K562 (cell line): ENCODE data around the gene SLC25A18. TPM values are rescaled to one million over a fixed set of nuclear protein-coding genes. Genes with fewer than 3 reads are reported as not detected.

ENCODE experiments used
- CHD1 ChIP-seq: fragments of 200-600 bp; sonication (generic); IDR thresholded peaks from one replicate; pipeline ENCODE4 v1.6.1; 2012; ENCODE audit warnings: mild to moderate bottlenecking, moderate library complexity, low read length, inconsistent platforms
- E2F3 ChIP-seq: fragments of 250-450 bp; sonication (Bioruptor Pico); IDR thresholded peaks from 2 replicates; pipeline ENCODE4 v1.4.0; 2020; ENCODE audit warnings: mild to moderate bottlenecking
- FOXJ2 ChIP-seq: fragments of 200-800 bp; sonication (Bioruptor generic); IDR thresholded peaks from 2 replicates; pipeline ENCODE4 v1.6.1; 2016; ENCODE audit warnings: missing genetic modification characterization, missing compliant biosample characterization
- GATAD2B ChIP-seq: fragments of 450-650 bp; IDR thresholded peaks from 2 replicates; pipeline ENCODE4 v1.6.1; 2017; ENCODE audit warnings: mild to moderate bottlenecking, borderline replicate concordance
- GTF2A2 ChIP-seq: IDR thresholded peaks from 2 replicates; pipeline ENCODE4 v1.6.1; 2016; ENCODE audit warnings: mild to moderate bottlenecking, missing genetic modification characterization, missing compliant biosample characterization
- ILF3 ChIP-seq: fragments of 450-650 bp; IDR thresholded peaks from 2 replicates; pipeline ENCODE4 v1.6.1; 2018; ENCODE audit warnings: antibody characterized with exemption, mild to moderate bottlenecking, moderate library complexity, borderline replicate concordance
- KDM1A ChIP-seq, 2 experiments: fragments of 450-650 bp; IDR thresholded peaks; 2 replicates each; pipeline ENCODE4 v1.6.1; 2016; ENCODE audit warnings: mild to moderate bottlenecking in 2 of 2
- MAFG ChIP-seq: fragments of 450-650 bp; conservative IDR thresholded peaks from 2 replicates; pipeline ENCODE4 v1.6.1; 2016; ENCODE audit warnings: missing genetic modification characterization, missing compliant biosample characterization
- MBD2 ChIP-seq: sonication (generic); IDR thresholded peaks from 2 replicates; pipeline ENCODE4 v1.6.1; 2016; ENCODE audit warnings: low read depth, borderline replicate concordance
- NONO ChIP-seq, 2 experiments: fragments of 200-400 bp in 1 of 2; fragments of 450-650 bp in 1 of 2; formaldehyde crosslinking in 1 of 2; IDR thresholded peaks; 2 replicates each; pipeline ENCODE4 v1.6.1; 2017; ENCODE audit warnings: low read depth in 2 of 2, mild to moderate bottlenecking in 2 of 2, moderate library complexity in 2 of 2, low read length in 1 of 2
- NR2C2 ChIP-seq, 2 experiments: fragments of 200-800 bp in 1 of 2; sonication (Bioruptor generic) in 1 of 2; sonication (generic) in 1 of 2; formaldehyde crosslinking in 1 of 2; IDR thresholded peaks; 2 replicates each; pipeline versions ENCODE4 v1.6.1 to v1.8.0; 2016 to 2022; ENCODE audit warnings: mild to moderate bottlenecking in 1 of 2, missing compliant biosample characterization in 1 of 2, missing genetic modification characterization in 1 of 2, missing genetic modification reagents in 1 of 2
- POLR3A ChIP-seq: IDR thresholded peaks from 2 replicates; pipeline ENCODE4 v1.6.1; 2011; ENCODE audit warnings: borderline replicate concordance, mild to moderate bottlenecking, moderate library complexity; ENCODE audit not compliant: insufficient read length, insufficient read depth; ENCODE audit errors: extremely low read depth
- RAD21 ChIP-seq, 2 experiments: fragments of 250-450 bp in 1 of 2; fragments of 450-650 bp in 1 of 2; sonication (Bioruptor Pico) in 1 of 2; formaldehyde crosslinking in 1 of 2; IDR thresholded peaks in 1 of 2; conservative IDR thresholded peaks in 1 of 2; 2 replicates each; pipeline versions ENCODE4 v1.4.0 to v1.8.0; 2020 to 2022; ENCODE audit warnings: mild to moderate bottlenecking in 2 of 2, moderate library complexity in 1 of 2
- ZNF134 ChIP-seq: fragments of 250-450 bp; sonication (Bioruptor Pico); conservative IDR thresholded peaks from 2 replicates; pipeline ENCODE4 v1.4.0; 2020
- ZNF197 ChIP-seq: fragments of 200-800 bp; sonication (Bioruptor generic); IDR thresholded peaks from 2 replicates; pipeline ENCODE4 v1.6.1; 2016; ENCODE audit warnings: low read depth, missing genetic modification characterization, missing compliant biosample characterization
- ZNF384 ChIP-seq: IDR thresholded peaks from 2 replicates; pipeline ENCODE4 v1.6.1; 2012; ENCODE audit warnings: low read depth, low read length, improper control_type of control experiment
- ZNF408 ChIP-seq: fragments of 250-450 bp; sonication (Bioruptor Pico); IDR thresholded peaks from 2 replicates; pipeline ENCODE4 v1.4.0; 2020; ENCODE audit warnings: low read depth, mild to moderate bottlenecking, moderate library complexity
- ZNF586 ChIP-seq: fragments of 450-650 bp; formaldehyde crosslinking; conservative IDR thresholded peaks from 2 replicates; pipeline ENCODE4 v1.4.0; 2020; ENCODE audit warnings: mild to moderate bottlenecking, moderate library complexity
- ZNF592 ChIP-seq: fragments of 450-650 bp; IDR thresholded peaks from 2 replicates; pipeline ENCODE4 v1.6.1; 2017; ENCODE audit warnings: antibody characterized with exemption, mild to moderate bottlenecking
- ZSCAN32 ChIP-seq: fragments of 450-650 bp; formaldehyde crosslinking; IDR thresholded peaks from 2 replicates; pipeline ENCODE4 v1.4.0; 2020; ENCODE audit warnings: mild to moderate bottlenecking, moderate library complexity
- polyA plus RNA-seq, 8 experiments: library from polyadenylated mRNA; depleted of rRNA in 4 of 8; stranded (reverse) in 5 of 8; unstranded in 3 of 8; fragments of >200 nt; fragmentation: Nextera tagmentation in 2 of 8; fragmentation: Illumina TruSeq in 1 of 8; extraction: Ambion mirVana in 2 of 8; extraction: Trizol in 1 of 8; gene quantifications; 2 replicates each; pipeline versions ENCODE4 v1.2.1 to v1.2.3, GENCODE V29; 2011 to 2014; ENCODE audit warnings: inconsistent platforms in 1 of 8, missing spikeins in 1 of 8
- total RNA-seq, 7 experiments: library from RNA; depleted of rRNA in 6 of 7; stranded (reverse); fragments of >200 nt in 6 of 7; fragmentation: Illumina TruSeq in 2 of 7; extraction: Trizol in 2 of 7; gene quantifications; 2 replicates each; pipeline versions ENCODE4 v1.2.1 to v1.2.3, GENCODE V29; 2011 to 2021; ENCODE audit warnings: low replicate concordance in 1 of 7
- TF ChIP-seq, protein P1 (sequence below), 2 experiments: fragments of 250-450 bp in 1 of 2; fragments of 450-650 bp in 1 of 2; sonication (Bioruptor Pico) in 1 of 2; IDR thresholded peaks; 2 replicates each; pipeline versions ENCODE4 v1.6.1 to v1.8.0; 2016 to 2021; ENCODE audit warnings: mild to moderate bottlenecking in 2 of 2, moderate library complexity in 2 of 2, missing compliant biosample characterization in 1 of 2, missing genetic modification characterization in 1 of 2
- TF ChIP-seq, protein P2 (sequence below): fragments of 450-650 bp; formaldehyde crosslinking; IDR thresholded peaks from 2 replicates; pipeline ENCODE4 v1.4.0; 2022; ENCODE audit warnings: missing genetic modification characterization

Gene SLC25A18
- total and polyA plus RNA-seq, 9 of the 15 experiments (the other 6 are each of a cell fraction or from before 2014, with no cell fraction given), result 0.04 TPM; not detected in 8

GRCh38 chr22:17637490-17638181 is 74.3 kb downstream of the SLC25A18 start (continued):
- TF ChIP-seq RAD21 (CRISPR knock-in tag; conservative IDR thresholded peaks at IDR 0.05 in 1 of 2, IDR thresholded peaks at IDR 0.05 in 1 of 2) (no peak), KDM1A (IDR thresholded peaks at IDR 0.05) (peak in 1 of 2 experiments; percentile 7; a peak in 1 of 4 replicates), ZNF592 (peak; percentile 60), NONO (IDR thresholded peaks at IDR 0.05; ENCODE audit: low read depth in 2 of 2, low read length in 1 of 2) (peak in 1 of 2 experiments; percentile 14; a peak in 1 of 4 replicates), NR2C2 (CRISPR knock-in tag; IDR thresholded peaks at IDR 0.05) (no peak), NR2C2 (tag; IDR thresholded peaks at IDR 0.05) (no peak), ZNF134 (CRISPR knock-in tag) (no peak), MAFG (tag) (no peak), POLR3A (no peak), ZNF586 (CRISPR knock-in tag) (no peak), CHD1 (no peak), ZNF384 (peak; percentile 7; the same call in 1 of the 2 replicates), ZSCAN32 (no peak), GATAD2B (0 out of 2 replicates have a peak, but pooled peaks have one; percentile 48), ZNF197 (CRISPR knock-in tag) (peak; percentile 23; the same call in 1 of the 2 replicates), E2F3 (no peak), MBD2 (no peak), ILF3 (peak; percentile 80; the same call in 1 of the 2 replicates), GTF2A2 (tag) (no peak), ZNF408 (CRISPR knock-in tag) (no peak), FOXJ2 (tag) (peak; percentile 78)
- TF ChIP-seq, protein P1, sequence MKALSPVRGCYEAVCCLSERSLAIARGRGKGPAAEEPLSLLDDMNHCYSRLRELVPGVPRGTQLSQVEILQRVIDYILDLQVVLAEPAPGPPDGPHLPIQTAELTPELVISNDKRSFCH (CRISPR knock-in tag; IDR thresholded peaks at IDR 0.05), result no peak
- TF ChIP-seq, protein P1 (tag; IDR thresholded peaks at IDR 0.05), result no peak
- TF ChIP-seq, protein P2, sequence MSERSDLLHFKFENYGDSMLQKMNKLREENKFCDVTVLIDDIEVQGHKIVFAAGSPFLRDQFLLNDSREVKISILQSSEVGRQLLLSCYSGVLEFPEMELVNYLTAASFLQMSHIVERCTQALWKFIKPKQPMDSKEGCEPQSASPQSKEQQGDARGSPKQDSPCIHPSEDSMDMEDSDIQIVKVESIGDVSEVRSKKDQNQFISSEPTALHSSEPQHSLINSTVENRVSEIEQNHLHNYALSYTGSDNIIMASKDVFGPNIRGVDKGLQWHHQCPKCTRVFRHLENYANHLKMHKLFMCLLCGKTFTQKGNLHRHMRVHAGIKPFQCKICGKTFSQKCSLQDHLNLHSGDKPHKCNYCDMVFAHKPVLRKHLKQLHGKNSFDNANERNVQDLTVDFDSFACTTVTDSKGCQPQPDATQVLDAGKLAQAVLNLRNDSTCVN (CRISPR knock-in tag), result peak; percentile 18; the same call in 1 of the 2 replicates
